Endodermal cell (in vitro differentiated cells): ENCODE data around the gene ZC2HC1B. TPM values are rescaled to one million over a fixed set of nuclear protein-coding genes. Genes with fewer than 3 reads are reported as not detected.

Experiments used
- DNase-seq: peaks from one replicate; pipeline ENCODE4 v3.0.0-alpha.2; 2017
- H3K27ac ChIP-seq: 2 replicates; pipeline ENCODE4 v1.5.1; 2013; ENCODE audit warnings: mild to moderate bottlenecking, low read depth, low read length, moderate library complexity
- H3K27me3 ChIP-seq: 2 replicates; pipeline ENCODE4 v1.6.1; 2013; ENCODE audit warnings: mild to moderate bottlenecking, low read length, moderate library complexity; ENCODE audit not compliant: insufficient read depth, control insufficient read depth, poor library complexity, severe bottlenecking
- H3K36me3 ChIP-seq: 2 replicates; pipeline ENCODE4 v1.7.0; 2013; ENCODE audit warnings: mild to moderate bottlenecking, low read length, moderate library complexity; ENCODE audit not compliant: control insufficient read depth, insufficient read depth
- H3K4me1 ChIP-seq: one replicate; pipeline ENCODE4 v1.7.0; 2013; ENCODE audit warnings: low read length; ENCODE audit not compliant: control insufficient read depth, insufficient read depth
- H3K4me3 ChIP-seq: 2 replicates; pipeline ENCODE4 v1.5.1; 2013; ENCODE audit warnings: mild to moderate bottlenecking, low read length, moderate library complexity
- H3K9ac ChIP-seq: 2 replicates; pipeline ENCODE4 v1.6.1; 2013; ENCODE audit warnings: mild to moderate bottlenecking, low read length, moderate library complexity; ENCODE audit not compliant: poor library complexity, severe bottlenecking; ENCODE audit errors: extremely low read depth
- H3K9me3 ChIP-seq: 2 replicates; pipeline ENCODE4 v1.6.1; 2013; ENCODE audit warnings: mild to moderate bottlenecking, low read length, moderate library complexity; ENCODE audit not compliant: control insufficient read depth
- H3K27ac Mint-ChIP-seq: 2 replicates; pipeline ENCODE4 v1.8.0; 2020; ENCODE audit warnings: mixed read lengths
- H3K27me3 Mint-ChIP-seq: 2 replicates; pipeline ENCODE4 v1.8.0; 2021; ENCODE audit warnings: mild to moderate bottlenecking, mixed read lengths; ENCODE audit not compliant: insufficient read depth
- H3K36me3 Mint-ChIP-seq: 2 replicates; pipeline ENCODE4 v1.8.0; 2020; ENCODE audit warnings: low read depth, mixed read lengths
- H3K4me1 Mint-ChIP-seq: 2 replicates; pipeline ENCODE4 v1.8.0; 2020; ENCODE audit warnings: mixed read lengths
- H3K4me3 Mint-ChIP-seq: 2 replicates; pipeline ENCODE4 v1.8.0; 2020; ENCODE audit warnings: mild to moderate bottlenecking, moderate library complexity, mixed read lengths
- H3K9me3 Mint-ChIP-seq: 2 replicates; pipeline ENCODE4 v1.8.0; 2020; ENCODE audit warnings: mild to moderate bottlenecking, mixed read lengths
- CTCF ChIP-seq: fragments of 200-600 bp; sonication (generic); conservative IDR thresholded peaks from 2 replicates; pipeline ENCODE4 v1.5.0; 2021; ENCODE audit warnings: antibody characterized with exemption, mild to moderate bottlenecking
- WGBS, 2 experiments: methylation state at CpG; one replicate each; pipeline versions ENCODE4 v1.1.5 to v1.1.7; 2013; ENCODE audit warnings: missing lambda C conversion rate in 2 of 2, mixed read lengths in 1 of 2; ENCODE audit not compliant: insufficient coverage in 1 of 2, insufficient read length in 1 of 2; 5-methylcytosine and 5-hydroxymethylcytosine counted together
- total RNA-seq, 2 donors: library from RNA; stranded (reverse); fragmentation: NEBNext Ultra II Directional in 1 of 2; extraction: Animal tissue kit (Norgen Biotek cat#: 25700) in 1 of 2; gene quantifications; 2 replicates in 1 of 2; 3 replicates in 1 of 2; pipeline ENCODE4 v1.2.1, GENCODE V29; 2021

ZC2HC1B gene
- total RNA-seq, 2 donors from 2014 or later = not detected

GRCh38 chr6:143836150-143836549 lies 28.1 kb upstream of the ZC2HC1B start:
- peaks cover 5% of the 10 kb centered on the region for H3K9me3 ChIP-seq
- Mint-ChIP-seq H3K27ac (no peak overlapping the region), H3K9me3 (no peaks in the 10 kb centered on the region), H3K4me1 (no peaks in the 10 kb centered on the region), H3K36me3 (peaks cover 7% of the 10 kb centered on the region), H3K27me3 (no peaks in the 10 kb centered on the region), H3K4me3 (no peak overlapping the region)
- no peak overlapping the region for H3K4me3 ChIP-seq
- no peaks in the 10 kb centered on the region for H3K27me3 ChIP-seq
- H3K36me3 ChIP-seq = peaks cover 7% of the 10 kb centered on the region
- WGBS, 2 experiments = 83 to 94% methylated on average over 2 of the region's 2 CpGs
- no peak overlapping the region for H3K27ac ChIP-seq
- no peak for TF ChIP-seq CTCF
- H3K9ac ChIP-seq = no peak overlapping the region
- no peaks in the 10 kb centered on the region for H3K4me1 ChIP-seq
- DNase-seq = no peak

GRCh38 chr6:143838395-143838794 lies 25.9 kb upstream of the ZC2HC1B start:
- Mint-ChIP-seq H3K36me3 (no peaks in the 10 kb centered on the region), H3K4me1 (peaks cover 4% of the 10 kb centered on the region), H3K9me3 (peaks cover 2% of the 10 kb centered on the region), H3K27me3 (no peaks in the 10 kb centered on the region), H3K27ac (no peak overlapping the region), H3K4me3 (no peak overlapping the region)
- peaks cover 11% of the 10 kb centered on the region for H3K9me3 ChIP-seq
- H3K4me3 ChIP-seq = no peak overlapping the region
- no peaks in the 10 kb centered on the region for H3K36me3 ChIP-seq
- no peaks in the 10 kb centered on the region for H3K4me1 ChIP-seq
- no peak for DNase-seq
- H3K27me3 ChIP-seq = no peaks in the 10 kb centered on the region
- no peak overlapping the region for H3K27ac ChIP-seq
- WGBS, 2 experiments = 91% methylated on average over 3 to 5 of the region's 5 CpGs
- H3K9ac ChIP-seq = no peak overlapping the region
- no peak for TF ChIP-seq CTCF

- no peak for TF ChIP-seq CTCF
- H3K27ac Mint-ChIP-seq = no peak overlapping the region
- Histone ChIP-seq H3K27me3 (no peaks in the 10 kb centered on the region), H3K4me3 (no peak overlapping the region), H3K27ac (no peak overlapping the region), H3K9ac (no peak overlapping the region), H3K9me3 (peaks cover 11% of the 10 kb centered on the region), H3K36me3 (no peaks in the 10 kb centered on the region), H3K4me1 (no peaks in the 10 kb centered on the region)
- DNase-seq = no peak
- 93 to 95% methylated on average over 4 of the region's 4 CpGs for WGBS, 2 experiments
- no peaks in the 10 kb centered on the region for H3K27me3 Mint-ChIP-seq
- H3K36me3 Mint-ChIP-seq = peaks cover under 1% of the 10 kb centered on the region
- H3K9me3 Mint-ChIP-seq = peaks cover 2% of the 10 kb centered on the region
- no peak overlapping the region for H3K4me3 Mint-ChIP-seq
- peaks cover 10% of the 10 kb centered on the region for H3K4me1 Mint-ChIP-seq
These were observed 25.1 kb upstream of the ZC2HC1B start for GRCh38 chr6:143839196-143839595.
